HG02759 (cell line): Measurements from ENCODE around the gene HLA-DPB1.

Source experiments
- ATAC-seq: cut with Tn5 transposase; IDR thresholded peaks from one replicate; pipeline ENCODE4 v1.9.1; 2021; ENCODE audit warnings: mild to moderate bottlenecking, moderate library complexity; ENCODE audit not compliant: unreplicated experiment

The HLA-DPB1 gene

DNA sequence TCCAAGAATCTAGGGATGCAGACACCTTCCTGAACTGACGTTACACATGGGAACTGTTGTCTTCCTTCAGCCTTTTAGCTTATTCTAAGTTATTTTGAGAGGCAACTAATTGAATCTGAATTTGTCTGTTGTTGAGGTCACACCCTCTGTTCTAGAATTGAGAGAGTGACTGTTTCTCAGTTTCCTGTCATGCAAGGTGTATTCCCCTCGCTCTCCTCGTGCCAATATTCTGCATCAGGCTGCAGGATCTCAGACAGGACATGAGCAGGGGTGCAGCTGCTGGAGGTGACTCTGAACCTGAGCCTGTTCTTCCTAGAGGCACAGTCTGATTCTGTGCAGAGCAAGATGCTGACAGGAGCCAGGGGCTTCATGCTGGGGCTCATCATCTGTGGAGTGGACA is 52.5 kb downstream of the HLA-DPB1 start:
- no peak for ATAC-seq

DNA sequence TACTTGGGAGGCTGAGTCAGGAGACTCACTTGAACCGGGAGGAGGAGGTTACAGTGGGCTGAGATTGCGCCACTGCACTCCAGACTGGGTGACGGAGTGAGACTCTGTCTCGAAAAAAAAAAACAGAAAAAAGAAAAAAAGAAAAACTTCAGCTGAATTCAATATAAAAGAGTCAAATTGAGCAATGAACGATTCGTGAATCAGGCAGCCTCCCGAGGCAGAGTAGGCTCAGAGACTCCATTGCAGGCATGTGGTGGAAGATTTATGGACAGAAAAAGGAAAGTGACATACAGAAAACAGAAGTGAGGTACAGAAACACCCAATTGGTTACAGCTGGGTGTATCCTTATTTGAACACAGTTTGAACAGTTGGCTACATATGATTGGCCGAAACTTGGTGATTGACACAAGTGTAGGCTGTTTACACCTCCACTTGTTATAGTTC is 56.3 kb downstream of the HLA-DPB1 start:
- no peak for ATAC-seq

DNA sequence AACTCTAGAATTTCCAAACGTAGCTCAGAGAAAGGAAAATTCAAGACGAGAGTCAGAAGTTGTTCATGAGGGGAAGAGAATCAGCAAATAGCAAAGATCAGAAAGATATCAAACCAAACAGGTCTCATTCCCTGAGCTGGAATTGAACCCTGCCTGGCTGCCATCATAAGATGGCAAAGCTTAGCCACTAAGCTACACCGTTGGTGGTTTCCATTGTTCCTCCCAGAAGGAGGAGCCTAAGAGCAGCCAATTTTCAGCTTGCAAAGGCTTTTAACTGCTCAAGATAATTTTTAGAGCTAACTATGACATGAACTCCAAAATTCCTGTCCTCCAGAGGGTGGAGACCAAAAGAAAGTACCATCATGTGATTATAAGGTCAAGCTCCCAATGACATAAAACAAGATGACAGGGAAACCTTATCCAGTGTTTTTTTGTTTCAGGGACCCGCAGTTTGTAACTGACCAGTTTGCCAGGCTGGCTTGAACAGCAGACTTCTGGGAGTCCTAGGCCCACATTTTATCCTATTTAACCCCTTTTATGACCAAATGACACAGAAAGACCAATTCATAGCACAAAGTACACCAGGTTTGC is 60.6 kb downstream of the HLA-DPB1 start:
- no peak for ATAC-seq
